ENCODE data around the gene ACP2. TPM values are rescaled to one million over a fixed set of nuclear protein-coding genes. Genes with fewer than 3 reads are reported as not detected.
"Not testable (repeated sequence)": the region's sequence is repeated elsewhere in the genome, so short reads cannot be mapped to it uniquely, and the experiment has no call there.

Gene ACP2
- total and polyA plus RNA-seq, 8 donors, result 22.5 to 53.6 (median 32.3) TPM

- FAIRE-seq (no peak), DNase-seq (no peak), ATAC-seq (no peak)
- no peak overlapping the region for H3K4me3 ChIP-seq
- WGBS, 2 donors, result 77 to 81% methylated on average over 4 of the region's 4 CpGs
- H3K27me3 ChIP-seq, result no peaks in the 10 kb centered on the region
- no peak overlapping the region for H3K27ac ChIP-seq
- H3K4me1 ChIP-seq, result peaks cover 0 to 9% (median 5%) of the 10 kb centered on the region in 3 donors
- no peaks in the 10 kb centered on the region for H3K9me3 ChIP-seq
- intact Hi-C loops (cut with DNase I), result no loop called here
- no peaks in the 10 kb centered on the region for H3K36me3 ChIP-seq
- no peak for TF ChIP-seq CTCF (IDR thresholded peaks at IDR 0.05)
Observed at GRCh38 chr11:47192111-47192510, 56.5 kb downstream of the ACP2 start.

GRCh38 chr11:47191137-47191536 is 57.5 kb downstream of the ACP2 start:
- intact Hi-C loops (cut with DNase I); H3K27ac ChIP-seq; H3K4me1 ChIP-seq; ATAC-seq; H3K9me3 ChIP-seq; H3K27me3 ChIP-seq; H3K4me3 ChIP-seq; DNase-seq; FAIRE-seq; H3K36me3 ChIP-seq: not testable (repeated sequence)
- 81 to 87% methylated on average over 10 of the region's 10 CpGs for WGBS, 2 donors

Other genes starting within 250 kb of the ACP2 start
- gene ARFGAP2, start 71.9 kb downstream of the ACP2 start, total RNA-seq, result 10 to 100 TPM; 40.1 to 67.5 (median 61.4) TPM
- 10 to 100 TPM; 73.1 to 78.9 TPM for gene ARFGAP2, start 71.9 kb downstream of the ACP2 start, polyA plus RNA-seq
- 10 to 100 TPM; 16.5 to 39.9 (median 29.6) TPM for gene PACSIN3, start 62.4 kb downstream of the ACP2 start, total RNA-seq
- gene PACSIN3, start 62.4 kb downstream of the ACP2 start, polyA plus RNA-seq, result 10 to 100 TPM; 28.1 to 31.3 TPM
- gene DDB2, start 33.8 kb downstream of the ACP2 start, total RNA-seq, result 10 to 100 TPM in 5 of 6 donors, 1 to 10 TPM in 1; 10.0 to 46.2 (median 20.0) TPM
- gene DDB2, start 33.8 kb downstream of the ACP2 start, polyA plus RNA-seq, result 10 to 100 TPM; 31.2 to 45.9 TPM
- gene NR1H3, start 9.2 kb upstream of the ACP2 start, total RNA-seq, result 10 to 100 TPM in 5 of 6 donors, 1 to 10 TPM in 1; 8.9 to 24.0 (median 15.2) TPM
- gene NR1H3, start 9.2 kb upstream of the ACP2 start, polyA plus RNA-seq, result 10 to 100 TPM; 54.9 to 60.0 TPM
- gene MADD, start 21.3 kb upstream of the ACP2 start, total RNA-seq, result 10 to 100 TPM; 15.0 to 36.9 (median 20.0) TPM
- 10 to 100 TPM; 22.0 to 35.5 TPM for gene MADD, start 21.3 kb upstream of the ACP2 start, polyA plus RNA-seq
- 1 to 10 TPM in 1 of 6 donors, under 1 TPM in 3, not detected in 2; 0.06 to 1.0 (median 0.09) TPM for gene MYBPC3, start 103.9 kb upstream of the ACP2 start, total RNA-seq
- gene MYBPC3, start 103.9 kb upstream of the ACP2 start, polyA plus RNA-seq, result under 1 TPM; 0.14 to 0.23 TPM
- 10 to 100 TPM in 2 of 6 donors, 1 to 10 TPM in 4; 1.0 to 24.2 (median 4.5) TPM for gene SPI1, start 129.7 kb upstream of the ACP2 start, total RNA-seq
- 1 to 10 TPM; 4.7 to 7.6 TPM for gene SPI1, start 129.7 kb upstream of the ACP2 start, polyA plus RNA-seq
- 10 to 100 TPM; 14.6 to 28.5 (median 19.3) TPM for gene SLC39A13, start 159.8 kb upstream of the ACP2 start, total RNA-seq
- gene SLC39A13, start 159.8 kb upstream of the ACP2 start, polyA plus RNA-seq, result 10 to 100 TPM; 52.6 to 55.6 TPM
- 10 to 100 TPM; 37.4 to 59.4 (median 50.3) TPM for gene PSMC3, start 177.6 kb upstream of the ACP2 start, total RNA-seq
- 10 to 100 TPM; 55.0 to 67.5 TPM for gene PSMC3, start 177.6 kb upstream of the ACP2 start, polyA plus RNA-seq
- gene RAPSN, start 200.3 kb upstream of the ACP2 start, total RNA-seq, result under 1 TPM; 0.18 to 0.56 (median 0.30) TPM
- gene RAPSN, start 200.3 kb upstream of the ACP2 start, polyA plus RNA-seq, result under 1 TPM; 0.34 to 0.92 TPM

Data from pancreas (tissue), 10 donors.